Stimulated activated effector memory CD8-positive, alpha-beta T cell treated with anti-CD3 and anti-CD28 coated beads, Interleukin-12 subunit alpha, Interleukin-12 subunit beta, amount 100 ng/mL, for 72 hours (primary cell): ENCODE results near the gene ARL10.
"Not testable (repeated sequence)": the region's sequence is repeated elsewhere in the genome, so short reads cannot be mapped to it uniquely, and the experiment has no call there.

Source experiments
- ATAC-seq: fragments of 150-1000 bp; cut with Tn5 transposase; 2 replicates; pipeline ENCODE4 v1.10.0; 2021
- DNase-seq, 2 donors: peaks; one replicate each; pipeline ENCODE4 v3.0.0; 2021 to 2022; ENCODE audit warnings: low spot score in 2 of 2
- H3K27ac Mint-ChIP-seq: one replicate; pipeline ENCODE4 v1.8.0; 2022; ENCODE audit warnings: mild to moderate bottlenecking, mixed read lengths
- H3K36me3 Mint-ChIP-seq: one replicate; pipeline ENCODE4 v1.8.0; 2022; ENCODE audit warnings: mild to moderate bottlenecking, mixed read lengths
- H3K4me1 Mint-ChIP-seq: one replicate; pipeline ENCODE4 v1.8.0; 2022; ENCODE audit warnings: mixed read lengths
- H3K4me3 Mint-ChIP-seq: one replicate; pipeline ENCODE4 v1.8.0; 2022; ENCODE audit warnings: mild to moderate bottlenecking, mixed read lengths
- H3K9me3 Mint-ChIP-seq: one replicate; pipeline ENCODE4 v1.8.0; 2022; ENCODE audit warnings: mixed read lengths

ARL10 gene

DNA sequence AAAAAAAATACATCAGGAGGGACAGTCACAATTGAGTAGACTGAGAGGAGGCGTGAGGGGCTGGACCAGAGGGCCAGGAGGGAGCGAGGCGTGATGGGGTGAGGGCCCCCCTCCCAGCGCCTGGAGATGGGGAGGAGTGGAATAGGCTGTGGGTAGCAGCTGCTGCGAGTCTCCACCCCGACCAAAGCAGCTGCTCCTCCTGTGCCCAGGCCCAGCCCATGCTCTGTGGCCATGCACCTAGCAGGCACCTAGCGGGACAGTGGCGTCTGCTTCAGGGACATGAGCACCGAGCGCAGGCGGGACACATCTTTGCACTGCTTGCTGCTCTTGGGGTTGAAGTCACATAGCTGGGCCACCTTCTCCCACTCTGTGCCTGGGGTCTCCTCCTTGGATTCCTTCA, 27.2 kb downstream of the ARL10 start:
- no peak overlapping the region for H3K4me3 Mint-ChIP-seq
- ATAC-seq (no peak), DNase-seq (no peak)
- no peaks in the 10 kb centered on the region for H3K9me3 Mint-ChIP-seq
- peaks cover 57% of the 10 kb centered on the region for H3K36me3 Mint-ChIP-seq
- peak overlapping the region; percentile 98 for H3K27ac Mint-ChIP-seq
- peaks cover 11% of the 10 kb centered on the region for H3K4me1 Mint-ChIP-seq

DNA sequence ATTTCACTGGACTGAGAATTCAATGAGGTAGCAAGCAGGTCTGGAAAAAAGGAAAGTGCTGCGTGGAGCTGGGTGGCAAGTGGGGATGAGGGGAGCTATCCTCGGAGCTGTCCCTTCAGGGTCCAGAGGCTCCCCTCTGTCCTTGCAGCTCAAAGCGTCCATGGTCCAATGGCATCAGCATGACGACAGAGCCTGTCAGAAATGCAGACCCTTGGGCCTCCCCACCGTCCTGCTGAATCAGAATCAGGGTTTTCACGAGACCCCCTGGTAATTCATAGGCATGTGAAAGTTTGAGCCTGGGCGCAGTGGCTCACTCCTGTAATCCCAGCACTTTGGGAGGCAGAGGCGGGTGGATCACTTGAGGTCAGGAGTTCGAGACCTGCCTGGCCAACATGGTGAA, 28.8 kb downstream of the ARL10 start:
- ATAC-seq (no peak), DNase-seq (no peak)
- H3K27ac Mint-ChIP-seq = no peak overlapping the region
- no peak overlapping the region for H3K4me3 Mint-ChIP-seq
- peaks cover 41% of the 10 kb centered on the region for H3K36me3 Mint-ChIP-seq
- no peaks in the 10 kb centered on the region for H3K9me3 Mint-ChIP-seq
- no peaks in the 10 kb centered on the region for H3K4me1 Mint-ChIP-seq

DNA sequence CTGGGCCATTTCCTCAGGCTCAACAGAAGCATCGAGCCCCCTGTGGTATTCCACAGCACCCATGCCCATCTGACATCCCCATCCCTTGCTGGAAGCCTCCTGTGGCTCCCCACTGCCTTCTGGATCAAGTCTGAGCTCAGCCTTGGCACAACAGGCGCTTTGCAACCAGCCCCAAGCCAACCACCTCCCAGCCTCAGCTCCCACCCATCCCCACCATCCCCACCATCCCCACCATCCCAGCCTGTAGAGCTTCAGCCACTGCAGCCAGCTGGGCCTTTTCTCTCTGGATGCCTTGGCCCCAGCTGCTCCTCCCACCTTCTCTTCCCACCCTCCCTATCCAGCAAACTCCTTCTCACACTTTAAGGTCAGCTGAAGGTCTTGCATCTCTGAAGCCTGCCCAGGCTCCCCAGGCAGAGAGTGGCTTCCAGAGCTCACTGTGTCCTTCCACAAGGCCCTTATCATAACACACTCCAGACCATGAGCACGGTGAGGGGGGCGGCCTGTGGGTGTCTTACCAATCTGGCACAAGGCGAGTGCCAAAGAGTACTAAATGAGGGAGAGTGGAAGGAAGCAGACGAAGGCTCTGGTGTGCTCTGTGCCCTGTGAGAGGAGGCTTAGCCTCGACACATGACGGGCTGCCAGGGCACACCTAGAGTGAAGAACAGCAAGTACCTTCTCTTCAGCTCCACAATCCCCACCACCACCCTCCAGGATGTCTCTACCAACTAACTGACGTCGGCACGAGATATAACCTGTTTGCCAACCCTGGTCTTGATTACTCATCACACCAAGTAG, 29.8 kb downstream of the ARL10 start:
- no peak for ATAC-seq
- Mint-ChIP-seq H3K4me1 (no peaks in the 10 kb centered on the region), H3K27ac (no peak overlapping the region), H3K36me3 (peaks cover 36% of the 10 kb centered on the region), H3K4me3 (no peak overlapping the region), H3K9me3 (no peaks in the 10 kb centered on the region)
- no peak for DNase-seq

DNA sequence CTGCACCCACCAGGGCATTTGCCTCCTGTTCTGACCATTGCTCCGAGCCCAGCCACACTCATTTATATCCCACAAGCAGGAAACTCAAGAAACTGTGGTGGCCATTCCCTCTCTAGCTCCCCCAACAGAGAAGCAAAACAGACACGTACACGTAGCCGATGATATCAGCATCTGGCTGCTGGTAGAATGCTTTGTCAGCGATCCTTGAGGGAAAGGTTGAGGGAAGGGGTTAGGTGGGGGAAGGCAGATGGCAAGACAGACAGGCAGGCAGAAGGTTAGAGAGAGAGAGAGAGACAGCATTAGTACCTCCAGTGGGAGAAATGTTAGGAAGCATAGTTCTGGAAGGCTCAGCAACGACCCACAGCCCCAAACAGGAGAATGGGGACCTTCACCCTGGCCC, 31.0 kb downstream of the ARL10 start:
- no peaks in the 10 kb centered on the region for H3K4me1 Mint-ChIP-seq
- peaks cover 25% of the 10 kb centered on the region for H3K36me3 Mint-ChIP-seq
- DNase-seq (no peak), ATAC-seq (no peak)
- peak overlapping the region; percentile 43 for H3K27ac Mint-ChIP-seq
- no peaks in the 10 kb centered on the region for H3K9me3 Mint-ChIP-seq
- no peak overlapping the region for H3K4me3 Mint-ChIP-seq

DNA sequence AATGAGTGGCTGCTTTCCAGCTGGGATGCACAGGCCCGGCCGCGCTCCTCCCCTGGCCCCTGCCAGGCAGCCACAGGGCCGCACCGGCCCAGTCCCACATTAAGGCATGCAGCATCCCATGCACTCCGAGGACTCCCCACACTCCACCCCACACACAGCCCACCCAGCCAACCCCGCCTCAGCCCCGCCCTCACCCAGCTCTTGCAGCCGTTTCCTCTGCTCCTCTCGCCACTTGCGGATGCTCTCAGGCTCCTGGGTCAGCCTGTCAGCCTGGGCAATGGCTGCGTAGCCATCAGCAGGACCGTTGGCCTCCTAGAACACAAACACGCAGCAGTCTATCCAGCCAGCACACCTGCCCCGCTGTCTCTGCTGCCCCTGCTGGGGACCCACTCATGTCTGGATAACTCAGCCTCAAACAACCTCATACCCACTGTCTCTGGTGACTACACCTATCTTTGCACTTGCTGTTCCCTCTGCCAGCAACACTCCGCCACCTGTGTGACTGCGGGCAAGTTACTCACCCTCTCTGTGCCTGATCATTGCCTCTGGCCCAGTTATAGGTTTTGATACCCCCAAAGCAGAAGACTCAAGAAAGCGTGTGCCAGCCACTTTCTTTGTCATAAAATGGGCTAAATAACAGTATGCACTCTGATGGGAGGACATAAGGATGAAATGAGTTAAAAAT, 32.6 kb downstream of the ARL10 start:
- ATAC-seq = no peak
- Mint-ChIP-seq H3K9me3 (no peaks in the 10 kb centered on the region), H3K4me1 (peaks cover 6% of the 10 kb centered on the region), H3K36me3 (peaks cover 12% of the 10 kb centered on the region), H3K4me3 (no peak overlapping the region), H3K27ac (peak overlapping the region; percentile 52)
- no peak for DNase-seq

DNA sequence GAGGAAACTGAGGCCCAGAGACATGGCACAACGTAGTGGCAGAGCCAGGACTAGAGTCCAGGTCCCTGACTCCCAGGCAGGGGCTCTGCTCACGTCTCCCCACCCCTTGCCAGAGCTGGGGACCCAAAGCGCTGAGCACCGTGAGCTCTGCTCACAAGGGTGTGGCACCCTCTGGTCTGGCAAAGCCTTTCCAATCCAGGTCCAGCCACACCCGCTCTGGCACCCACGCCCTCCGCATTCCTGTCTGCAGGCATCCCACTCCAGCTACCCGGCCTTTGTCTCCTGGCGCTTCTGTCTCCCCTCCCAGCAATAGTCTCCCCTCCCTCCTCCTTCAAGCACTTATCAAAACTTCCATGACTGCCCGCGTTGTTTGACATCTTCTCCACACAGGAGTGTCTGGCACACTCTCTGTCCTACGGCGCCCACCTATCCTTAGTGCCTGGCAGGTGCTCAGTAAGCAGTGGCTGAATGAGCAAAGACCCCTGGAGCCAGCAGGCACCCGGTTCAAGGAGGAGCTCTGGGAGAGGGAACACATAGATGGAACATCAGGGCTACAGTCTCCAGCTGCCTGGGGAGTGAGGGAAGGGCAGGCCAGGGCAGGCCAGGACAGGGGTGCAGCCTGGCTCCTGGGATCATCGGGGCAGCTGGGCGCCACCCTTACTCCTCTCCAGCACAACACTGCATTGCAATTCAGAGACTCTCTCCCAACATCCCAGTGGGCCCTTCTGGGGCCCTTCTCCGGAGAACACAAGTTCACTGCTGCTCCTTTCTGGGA, 35.3 kb downstream of the ARL10 start:
- H3K36me3 Mint-ChIP-seq = peaks cover 10% of the 10 kb centered on the region
- H3K4me3 Mint-ChIP-seq = no peak overlapping the region
- H3K27ac Mint-ChIP-seq = no peak overlapping the region
- DNase-seq (no peak), ATAC-seq (no peak)
- H3K9me3 Mint-ChIP-seq = no peaks in the 10 kb centered on the region
- H3K4me1 Mint-ChIP-seq = peaks cover 6% of the 10 kb centered on the region

GRCh38 chr5:176401281-176402205, 36.3 kb downstream of the ARL10 start:
- Mint-ChIP-seq H3K27ac (no peak overlapping the region), H3K4me3 (no peak overlapping the region), H3K36me3 (peaks cover 18% of the 10 kb centered on the region), H3K9me3 (no peaks in the 10 kb centered on the region), H3K4me1 (peaks cover 10% of the 10 kb centered on the region)
- no peak for DNase-seq
- ATAC-seq = no peak

GRCh38 chr5:176405656-176406435, 40.6 kb downstream of the ARL10 start:
- Mint-ChIP-seq H3K36me3 (peaks cover 42% of the 10 kb centered on the region), H3K4me3 (no peak overlapping the region), H3K4me1 (peaks cover 14% of the 10 kb centered on the region), H3K27ac (no peak overlapping the region), H3K9me3 (no peaks in the 10 kb centered on the region)
- DNase-seq (no peak), ATAC-seq (no peak)

DNA sequence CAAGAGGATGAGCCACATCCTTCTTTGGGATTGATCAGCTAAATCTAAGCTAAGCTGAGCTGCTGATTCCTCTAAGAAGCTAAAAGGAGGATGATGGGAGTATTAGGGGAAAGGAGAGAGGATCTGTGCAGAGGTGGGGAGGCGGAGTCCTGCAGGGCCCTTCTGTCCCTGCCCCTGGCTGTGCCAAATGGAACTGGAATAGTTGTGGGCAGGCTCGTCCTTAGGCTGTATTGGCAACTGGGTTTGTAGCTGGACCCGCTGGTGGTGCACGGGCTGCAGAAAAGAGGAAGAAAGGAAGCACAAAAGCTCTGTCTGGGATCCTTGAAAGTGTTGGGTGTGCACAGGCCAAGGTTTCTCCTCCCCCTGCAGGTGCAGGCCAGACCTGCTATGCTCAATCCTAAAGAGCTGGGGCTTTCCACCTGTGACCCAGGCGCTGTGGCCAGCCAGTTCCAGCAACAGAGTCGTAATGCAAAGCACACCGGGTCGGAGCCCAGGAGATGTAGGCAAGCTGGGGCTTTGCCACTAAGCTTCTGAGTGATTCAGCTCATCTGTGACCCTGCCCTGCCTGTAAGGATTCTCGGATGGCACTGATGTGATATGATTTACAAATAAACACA, 41.3 kb downstream of the ARL10 start:
- no peak overlapping the region for H3K27ac Mint-ChIP-seq
- peaks cover 21% of the 10 kb centered on the region for H3K4me1 Mint-ChIP-seq
- DNase-seq (no peak), ATAC-seq (no peak)
- no peak overlapping the region for H3K4me3 Mint-ChIP-seq
- H3K36me3 Mint-ChIP-seq = peaks cover 48% of the 10 kb centered on the region
- H3K9me3 Mint-ChIP-seq = no peaks in the 10 kb centered on the region

GRCh38 chr5:176407456-176408251, 42.4 kb downstream of the ARL10 start:
- no peak for DNase-seq
- Mint-ChIP-seq H3K4me1 (peaks cover 26% of the 10 kb centered on the region), H3K36me3 (peaks cover 54% of the 10 kb centered on the region), H3K4me3 (no peak overlapping the region), H3K27ac (no peak overlapping the region), H3K9me3 (no peaks in the 10 kb centered on the region)
- ATAC-seq = no peak

- ATAC-seq, DNase-seq, H3K9me3 Mint-ChIP-seq, H3K27ac Mint-ChIP-seq, H3K4me3 Mint-ChIP-seq: not testable (repeated sequence)
- Mint-ChIP-seq H3K4me1 (peaks cover 31% of the 10 kb centered on the region), H3K36me3 (peaks cover 54% of the 10 kb centered on the region)
These were observed 42.9 kb downstream of the ARL10 start for GRCh38 chr5:176408252-176408573.

DNA sequence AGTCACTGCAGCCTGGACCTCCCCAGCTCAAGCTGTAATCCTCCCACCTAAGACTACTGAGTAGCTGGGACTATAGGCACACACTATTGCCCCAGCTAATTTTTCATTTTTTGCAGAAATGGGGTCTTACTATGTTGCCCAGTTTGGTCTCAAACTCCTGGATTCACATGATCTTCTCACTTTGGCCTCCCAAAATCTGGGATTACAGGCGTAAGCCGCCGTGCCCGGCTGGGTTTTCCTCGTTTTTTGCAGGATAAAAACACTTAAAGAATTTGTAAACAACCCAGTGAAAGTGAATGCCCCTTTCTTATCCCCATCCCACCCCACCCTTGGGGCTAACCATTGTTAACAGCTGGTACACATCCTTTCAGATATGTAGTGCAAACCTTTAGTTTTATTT, 43.3 kb downstream of the ARL10 start:
- Mint-ChIP-seq H3K4me3 (no peak overlapping the region), H3K9me3 (no peaks in the 10 kb centered on the region), H3K4me1 (peaks cover 31% of the 10 kb centered on the region), H3K27ac (no peak overlapping the region), H3K36me3 (peaks cover 54% of the 10 kb centered on the region)
- ATAC-seq (no peak), DNase-seq (no peak)

GRCh38 chr5:176409765-176410164, 44.5 kb downstream of the ARL10 start:
- Mint-ChIP-seq H3K36me3 (peaks cover 54% of the 10 kb centered on the region), H3K9me3 (no peaks in the 10 kb centered on the region), H3K4me1 (peaks cover 42% of the 10 kb centered on the region), H3K27ac (peak overlapping the region; percentile 41), H3K4me3 (no peak overlapping the region)
- DNase-seq (no peak), ATAC-seq (no peak)
